NCI-H2196 treated with DMSO at 0.1 percent for 48 hours (cell line): Measurements from ENCODE around the gene NR2E3.

Experiments used
- DNase-seq: peaks from one replicate; lab custom pipeline; 2025; ENCODE audit not compliant: unreplicated experiment; lab: John Stamatoyannopoulos, UW

NR2E3 gene

DNA sequence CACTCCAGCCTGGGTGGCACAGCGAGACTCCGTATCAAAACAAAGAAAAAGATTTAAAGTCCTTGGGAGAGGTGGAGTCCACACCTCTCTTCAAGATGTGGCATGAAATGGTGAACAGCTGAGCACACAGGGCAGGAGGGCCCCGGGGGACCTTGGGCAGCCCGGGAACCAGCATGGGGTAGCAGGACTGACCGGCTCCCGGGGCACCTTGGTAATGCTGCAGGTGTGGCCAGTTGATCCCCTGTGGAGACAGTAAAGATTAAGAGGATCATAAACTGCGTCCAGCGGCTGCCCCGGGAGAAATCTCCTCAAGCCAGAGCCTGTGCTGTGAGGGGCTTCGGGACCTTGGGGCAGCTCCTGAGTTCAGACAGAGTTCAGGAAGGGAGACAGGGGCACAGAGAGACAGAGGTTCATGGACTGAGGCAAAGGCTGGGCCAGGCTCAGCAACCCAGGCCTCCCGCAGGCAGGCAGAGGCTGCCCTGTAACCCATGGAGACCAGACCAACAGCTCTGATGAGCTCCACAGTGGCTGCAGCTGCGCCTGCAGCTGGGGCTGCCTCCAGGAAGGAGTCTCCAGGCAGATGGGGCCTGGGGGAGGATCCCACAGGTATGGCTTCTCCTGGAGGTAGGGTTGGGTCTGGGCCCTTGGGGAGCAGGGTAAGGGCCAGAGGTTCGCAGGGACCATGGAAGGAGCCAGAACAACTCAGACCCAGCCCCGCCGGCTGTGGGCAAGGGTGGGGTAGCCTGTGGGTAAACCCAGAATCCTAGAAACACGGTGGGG, at the start of gene NR2E3:
Gene NR2E3, plus strand, starts transcription at position 299 of the 780 bp plus-strand sequence. Its CDS starts 190 bp downstream, at position 489.
- no peak for DNase-seq

- DNase-seq = no peak
Measured at GRCh38 chr15:71760852-71761251, 49.5 kb upstream of the NR2E3 start.

DNA sequence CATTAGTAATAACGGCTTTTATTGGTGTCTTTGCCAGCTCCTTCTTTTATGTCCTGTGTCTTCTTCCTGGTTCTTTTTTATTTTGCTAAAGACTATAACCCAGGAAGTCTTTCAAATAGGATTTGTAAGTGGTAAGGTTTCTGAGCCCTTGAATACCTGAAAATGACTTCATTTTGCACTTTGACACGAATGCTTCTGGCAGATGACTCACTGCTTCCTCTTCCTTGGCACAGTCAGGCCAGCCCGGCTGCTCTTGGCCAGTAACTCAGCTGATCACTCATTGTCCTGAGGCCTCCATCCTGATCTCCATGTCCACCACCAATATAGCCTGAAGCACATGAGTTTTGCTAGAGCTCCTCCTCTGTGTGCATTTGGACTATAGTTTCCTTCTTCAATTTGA, 48.7 kb upstream of the NR2E3 start:
- DNase-seq = peak; percentile 22

- no peak for DNase-seq
Measured at GRCh38 chr15:71768184-71768583, 42.2 kb upstream of the NR2E3 start.

DNA sequence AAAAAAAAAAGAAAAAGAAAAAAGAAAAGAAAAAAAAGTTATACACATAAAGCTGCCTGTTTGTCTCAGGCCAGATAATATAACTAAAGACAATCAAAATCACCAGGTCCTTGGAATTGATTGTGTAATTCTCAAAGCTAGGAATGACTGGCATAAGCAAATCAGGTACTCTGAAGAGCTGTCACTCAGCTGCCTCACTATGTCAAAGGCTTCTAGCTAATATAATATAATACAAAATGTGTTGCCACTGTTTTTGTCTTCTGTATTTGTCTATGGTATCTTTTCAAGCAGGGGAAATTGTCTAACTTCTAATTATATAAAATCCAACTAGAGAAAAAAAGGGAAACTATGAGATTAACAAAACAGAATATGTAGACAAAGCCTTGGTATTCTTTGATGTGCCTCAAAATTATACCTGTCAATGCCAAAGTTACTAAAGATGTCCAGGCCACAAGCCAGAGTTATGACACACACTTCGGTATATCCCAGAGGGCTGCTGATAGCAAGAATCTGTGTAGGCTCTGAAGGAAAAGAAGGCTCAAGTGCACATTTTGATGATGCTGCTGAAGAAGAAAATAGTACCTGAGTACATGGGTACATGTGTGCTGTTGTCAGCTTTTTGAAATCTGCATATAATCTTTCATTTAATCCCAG, 37.0 kb upstream of the NR2E3 start:
- no peak for DNase-seq

DNA sequence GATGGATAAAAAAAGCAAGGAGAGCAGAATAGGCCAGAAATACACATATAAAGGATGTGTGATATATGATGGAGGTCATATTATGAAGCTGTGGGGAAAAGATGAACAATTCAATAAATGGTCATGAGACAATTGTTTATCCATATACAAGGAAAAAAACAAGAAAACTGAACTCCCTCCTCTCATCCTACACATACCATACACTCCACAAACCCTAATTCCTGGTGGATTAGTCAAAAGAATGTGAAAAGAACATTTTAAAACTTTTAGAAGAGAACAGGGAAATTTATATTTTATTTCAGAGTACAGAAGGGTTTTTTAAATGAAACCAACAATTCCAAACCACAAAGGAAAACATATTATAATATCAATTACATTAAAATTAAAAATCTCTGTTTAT, 34.5 kb upstream of the NR2E3 start:
- no peak for DNase-seq

DNA sequence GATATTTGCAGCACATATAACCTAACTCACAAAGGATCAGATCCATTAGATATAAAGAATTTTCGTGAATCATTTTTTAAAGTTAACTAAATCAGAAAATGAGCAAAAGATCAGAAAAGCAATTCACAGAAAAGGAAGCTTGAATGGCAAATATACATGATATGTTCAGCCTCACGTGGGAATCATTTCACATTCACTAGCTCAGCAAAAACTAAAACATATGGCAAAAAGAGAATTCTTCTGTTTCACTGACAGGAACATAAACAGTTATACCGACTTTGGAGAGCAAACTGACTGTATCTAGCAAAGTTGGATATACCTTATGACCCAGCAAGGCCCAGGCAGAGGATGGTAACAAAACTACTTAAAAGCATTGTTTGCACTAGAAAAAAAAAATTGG, 34.0 kb upstream of the NR2E3 start:
- DNase-seq = no peak

GRCh38 chr15:71777216-71777943, 33.0 kb upstream of the NR2E3 start:
- no peak for DNase-seq

DNA sequence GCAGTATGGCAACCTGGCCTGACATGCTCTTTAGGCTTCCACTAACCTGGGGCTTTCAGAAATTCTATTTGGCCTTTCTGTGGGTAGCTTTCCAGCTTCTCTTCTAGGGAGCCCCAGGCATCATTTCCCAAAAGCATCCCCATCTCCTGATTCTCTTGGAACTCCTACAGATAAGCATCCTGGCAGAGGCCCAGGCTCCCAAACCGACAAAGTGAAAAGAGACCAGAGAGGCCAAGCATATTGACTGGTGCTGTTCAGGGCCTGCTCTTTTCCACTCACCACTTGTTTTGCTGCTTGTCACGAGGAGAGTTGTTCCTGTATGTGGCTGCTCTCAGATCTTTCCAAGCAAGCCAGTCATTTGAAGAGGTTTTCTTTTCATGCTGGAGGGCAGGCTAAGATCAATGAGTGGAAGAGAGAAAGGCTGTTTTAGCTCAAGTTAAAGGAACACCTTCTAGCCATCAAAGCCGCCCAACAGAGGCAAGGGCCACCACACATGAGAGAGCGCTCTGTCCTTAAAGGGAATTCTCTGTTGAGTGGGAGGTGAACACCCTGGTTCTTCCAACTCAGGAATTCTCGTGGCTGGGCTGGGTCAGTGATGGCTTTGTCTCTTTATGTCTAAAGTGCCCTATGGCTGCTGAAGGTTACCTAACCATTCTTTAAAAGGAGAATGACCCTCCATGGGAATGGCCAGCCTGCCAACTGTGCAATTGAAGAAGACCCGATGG, 31.1 kb upstream of the NR2E3 start:
- no peak for DNase-seq

- DNase-seq = no peak
Measured at GRCh38 chr15:71780115-71780976, 30.0 kb upstream of the NR2E3 start.

DNA sequence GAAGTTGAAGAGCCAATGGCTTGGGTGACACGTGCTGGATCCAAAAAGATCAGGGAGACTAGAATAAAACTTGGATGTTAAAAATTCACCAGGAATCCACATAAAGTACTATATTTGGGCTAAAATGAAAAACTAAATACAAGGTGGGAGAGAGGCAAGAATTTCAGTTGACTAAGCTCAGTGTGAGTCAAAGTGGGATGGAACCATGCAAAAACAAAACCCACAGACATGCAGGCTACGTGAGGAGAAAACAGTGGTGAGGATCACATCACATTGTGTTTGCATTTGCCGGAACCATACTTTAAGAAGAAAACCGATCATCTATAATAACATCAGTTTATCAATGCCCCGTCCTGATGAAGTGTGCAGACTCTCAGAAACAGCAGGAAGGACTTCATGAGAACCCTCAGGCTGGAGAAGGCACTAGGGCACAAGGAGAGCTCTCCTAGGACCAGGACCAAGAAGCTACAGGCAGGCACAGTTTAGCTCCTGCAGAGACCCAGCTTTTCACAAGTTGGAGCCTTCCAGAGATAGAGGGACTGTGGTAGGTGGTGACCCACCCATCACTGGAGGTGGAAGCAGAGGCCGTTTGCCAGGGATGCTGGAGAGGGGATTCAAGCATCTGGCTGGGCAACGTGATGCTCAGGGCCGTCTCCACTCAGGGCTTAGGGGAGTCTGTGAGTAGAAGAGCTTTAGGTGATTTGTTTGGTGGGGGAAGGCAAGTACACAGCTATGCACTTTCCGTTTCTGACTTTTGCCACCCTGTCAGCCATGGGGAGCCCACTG, 29.0 kb upstream of the NR2E3 start:
- DNase-seq = no peak

DNA sequence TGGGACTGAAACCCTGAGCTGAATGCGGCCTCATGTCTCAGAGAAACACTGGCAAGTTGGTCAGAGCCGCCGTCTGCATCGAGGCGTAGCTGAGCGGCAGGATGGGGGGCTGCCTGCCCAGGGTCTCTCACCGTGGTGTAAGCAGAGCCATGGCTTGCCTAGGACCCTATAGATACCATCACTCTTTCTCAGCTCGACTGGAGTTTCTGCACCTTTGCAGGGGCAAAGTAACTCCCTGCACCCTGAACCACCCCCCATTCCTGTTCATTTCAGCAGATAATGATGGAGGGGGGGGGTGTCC, 28.4 kb upstream of the NR2E3 start:
- no peak for DNase-seq

DNA sequence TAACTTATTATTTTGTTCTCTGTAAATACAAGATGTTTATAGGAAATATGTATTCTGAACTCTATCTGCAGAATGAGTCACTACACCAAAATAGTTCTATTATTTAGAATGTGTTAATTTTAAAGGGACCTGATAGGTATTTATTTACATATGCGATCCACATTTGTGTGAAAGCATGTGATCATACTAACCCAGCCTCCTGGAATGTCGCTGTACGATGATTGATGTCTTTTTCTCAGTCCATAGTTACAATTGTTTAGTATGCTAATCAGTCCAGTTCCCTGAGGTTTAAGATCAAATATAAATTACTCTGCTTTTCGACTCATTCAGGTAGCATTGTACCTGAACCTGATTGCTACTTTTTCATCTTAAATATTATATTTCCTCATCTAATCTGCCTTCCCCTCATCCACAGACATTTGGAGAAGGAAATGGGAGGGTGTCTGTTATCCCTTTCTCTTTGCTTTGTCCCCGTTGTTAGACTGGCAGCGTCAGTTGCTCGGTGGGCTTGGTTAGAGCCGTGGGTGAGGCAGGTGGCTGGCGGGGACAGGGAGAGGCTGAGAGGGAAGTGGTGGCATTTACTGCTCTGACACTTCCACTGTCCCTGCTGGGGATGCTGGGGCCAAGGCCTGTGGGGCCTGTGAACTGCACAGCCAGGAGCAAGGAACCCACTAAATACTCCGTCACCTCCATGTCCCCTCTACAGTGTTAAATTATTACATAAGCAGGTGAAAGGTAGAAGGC, 27.8 kb upstream of the NR2E3 start:
- DNase-seq = no peak

DNA sequence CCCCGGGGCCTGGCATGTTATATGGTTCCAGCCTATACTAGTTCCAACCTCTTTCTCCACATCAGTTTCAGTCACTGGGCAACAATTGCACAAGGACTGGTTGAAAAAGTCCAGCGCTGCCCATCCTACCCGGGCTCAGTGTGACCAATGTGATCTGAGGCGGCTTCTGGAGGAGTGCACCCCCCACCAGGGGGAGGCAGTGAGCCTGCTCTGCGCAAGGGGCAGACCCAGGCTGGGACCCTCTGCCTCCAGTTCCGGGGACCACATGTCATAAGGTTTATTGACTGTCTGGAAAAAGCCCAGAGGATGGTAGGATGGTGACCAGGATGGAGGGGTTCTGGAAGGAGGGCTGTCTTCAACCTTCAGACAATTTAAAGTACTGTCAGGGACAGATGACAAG, 25.6 kb upstream of the NR2E3 start:
- DNase-seq = no peak

GRCh38 chr15:71785996-71786395, 24.4 kb upstream of the NR2E3 start:
- no peak for DNase-seq

- no peak for DNase-seq
Measured at GRCh38 chr15:71786673-71787072, 23.7 kb upstream of the NR2E3 start.

DNA sequence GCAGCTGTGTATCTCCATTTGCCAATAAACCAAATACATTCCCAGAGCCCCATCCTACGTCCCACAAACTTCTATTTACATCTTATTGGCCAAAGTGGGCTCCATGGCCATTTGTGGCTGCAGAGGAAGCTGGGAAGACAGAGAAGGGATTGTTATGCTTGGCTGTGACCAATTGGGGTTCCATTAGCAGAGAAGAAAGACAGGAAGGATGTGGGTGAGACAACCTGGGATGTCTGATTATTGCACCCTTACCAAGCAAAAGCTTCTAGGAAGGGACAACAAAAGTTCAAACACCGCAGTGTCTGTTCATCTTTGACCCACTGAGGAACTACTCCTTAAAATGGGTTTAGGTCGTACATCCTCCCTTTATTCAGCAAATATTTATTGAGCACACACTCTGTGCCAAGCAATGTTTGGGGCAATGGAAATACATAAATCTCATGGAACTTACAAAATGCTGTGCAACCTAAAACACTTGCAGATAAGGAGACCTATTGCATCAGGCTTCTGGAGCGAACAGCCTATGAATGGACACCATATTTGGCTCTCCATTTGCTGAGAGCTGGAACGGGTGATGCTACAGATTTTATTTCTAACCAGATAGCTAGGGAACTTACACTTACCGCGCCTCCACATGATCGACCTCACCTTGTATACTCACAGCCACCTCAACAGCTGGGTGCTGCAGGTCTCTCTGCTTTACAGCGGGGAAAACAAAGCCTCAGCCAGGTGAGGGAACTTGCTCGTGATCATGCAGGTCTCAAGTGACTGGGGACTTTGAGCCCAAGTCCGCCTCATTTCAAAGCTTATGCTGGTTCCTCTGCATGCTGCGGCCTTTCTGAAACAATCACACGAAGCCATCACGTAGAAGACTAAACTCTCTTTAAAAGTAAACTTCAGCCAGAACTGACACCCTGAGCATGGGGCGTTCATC, 21.4 kb upstream of the NR2E3 start:
- no peak for DNase-seq

GRCh38 chr15:71789616-71790015, 20.7 kb upstream of the NR2E3 start:
- DNase-seq = no peak
